AG04450 (cell line): Measurements from ENCODE around the gene ZC3H12C. TPM values are rescaled to one million over a fixed set of nuclear protein-coding genes. Genes with fewer than 3 reads are reported as not detected.

Experiments used
- CTCF ChIA-PET: fragments of 300-600, 350-600 bp; formaldehyde crosslinking; extraction: SDS; loops from one replicate; lab custom pipeline; 2022; ENCODE audit warnings: antibody characterized with exemption, inconsistent platforms; lab: Charles Lee
- POLR2A ChIA-PET: fragments of 350-600 bp; formaldehyde crosslinking; extraction: SDS; loops from one replicate; lab custom pipeline; 2021; ENCODE audit warnings: antibody characterized with exemption, inconsistent platforms; lab: Yijun Ruan, JAX
- DNase-seq: peaks from one replicate; pipeline ENCODE4 v3.0.0-alpha.2; 2011; ENCODE audit warnings: low read depth, low spot score
- H3K27ac ChIP-seq: one replicate; pipeline ENCODE4 v1.5.1; 2012; ENCODE audit warnings: low read depth, low read length, control low read depth
- H3K27me3 ChIP-seq: one replicate; pipeline ENCODE4 v1.6.0; 2012; ENCODE audit warnings: low read length; ENCODE audit not compliant: control insufficient read depth, insufficient read depth
- H3K4me3 ChIP-seq: 2 replicates; pipeline ENCODE4 v1.5.1; 2011; ENCODE audit warnings: mild to moderate bottlenecking, low read depth, low read length, control low read depth
- H3K9me3 ChIP-seq: 2 replicates; pipeline ENCODE4 v1.5.1; 2012; ENCODE audit warnings: low read length; ENCODE audit not compliant: control insufficient read depth, insufficient read depth
- polyA plus RNA-seq: library from polyadenylated mRNA; depleted of rRNA; stranded (reverse); fragments of >200 nt; gene quantifications from 2 replicates; pipeline ENCODE4 v1.2.3, GENCODE V29; 2011
- TF ChIP-seq, protein P1 (sequence below): IDR thresholded peaks from 2 replicates; pipeline ENCODE4 v1.5.1; 2011; ENCODE audit warnings: low read depth, low read length, control low read depth, inconsistent platforms

The ZC3H12C gene
- polyA plus RNA-seq, 1 experiment, result 10.9 TPM

DNA sequence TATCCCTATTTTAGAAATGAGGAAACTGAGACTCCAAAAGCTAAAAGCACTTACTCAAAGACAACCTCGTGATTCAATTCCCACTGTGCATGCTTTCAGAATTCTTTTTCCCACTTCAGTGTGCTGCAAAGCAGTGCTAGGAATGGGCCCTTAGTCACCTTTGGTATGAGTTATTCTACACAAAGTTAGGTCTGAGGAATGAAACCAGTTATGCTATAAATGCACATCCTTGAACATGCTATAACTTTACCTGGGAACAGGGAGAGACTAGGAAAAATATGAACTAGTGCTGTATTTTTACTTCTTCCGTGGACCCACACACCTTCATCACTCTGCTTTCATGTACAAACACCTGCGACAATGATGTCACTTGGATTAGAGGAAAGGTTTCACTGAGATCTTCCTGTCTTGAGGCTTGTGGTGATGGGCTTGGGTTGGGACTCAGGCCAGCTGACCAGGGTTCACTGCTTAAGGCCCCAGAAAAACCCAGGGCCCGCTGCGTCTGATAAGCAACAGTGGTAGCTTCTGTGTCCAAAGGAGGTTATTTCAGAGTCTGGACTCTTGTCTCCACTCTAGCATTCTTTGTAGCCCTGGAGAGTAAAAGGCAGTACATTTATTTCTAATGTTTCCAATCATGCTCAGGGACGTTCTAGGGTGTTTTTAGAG lies 81.6 kb downstream of the ZC3H12C start:
- Histone ChIP-seq H3K4me3 (no peak overlapping the region), H3K27ac (no peak overlapping the region), H3K9me3 (no peaks in the 10 kb centered on the region), H3K27me3 (no peaks in the 10 kb centered on the region)
- POLR2A ChIA-PET, result no interaction called here
- CTCF ChIA-PET, result interaction anchor here (0.6 to 3.5 kb wide), 7 partner anchors 9 to 1260 kb away, joined by 3 to 18 read pairs (median 4); no protein-coding TSS in a partner anchor
- TF ChIP-seq, protein P1, sequence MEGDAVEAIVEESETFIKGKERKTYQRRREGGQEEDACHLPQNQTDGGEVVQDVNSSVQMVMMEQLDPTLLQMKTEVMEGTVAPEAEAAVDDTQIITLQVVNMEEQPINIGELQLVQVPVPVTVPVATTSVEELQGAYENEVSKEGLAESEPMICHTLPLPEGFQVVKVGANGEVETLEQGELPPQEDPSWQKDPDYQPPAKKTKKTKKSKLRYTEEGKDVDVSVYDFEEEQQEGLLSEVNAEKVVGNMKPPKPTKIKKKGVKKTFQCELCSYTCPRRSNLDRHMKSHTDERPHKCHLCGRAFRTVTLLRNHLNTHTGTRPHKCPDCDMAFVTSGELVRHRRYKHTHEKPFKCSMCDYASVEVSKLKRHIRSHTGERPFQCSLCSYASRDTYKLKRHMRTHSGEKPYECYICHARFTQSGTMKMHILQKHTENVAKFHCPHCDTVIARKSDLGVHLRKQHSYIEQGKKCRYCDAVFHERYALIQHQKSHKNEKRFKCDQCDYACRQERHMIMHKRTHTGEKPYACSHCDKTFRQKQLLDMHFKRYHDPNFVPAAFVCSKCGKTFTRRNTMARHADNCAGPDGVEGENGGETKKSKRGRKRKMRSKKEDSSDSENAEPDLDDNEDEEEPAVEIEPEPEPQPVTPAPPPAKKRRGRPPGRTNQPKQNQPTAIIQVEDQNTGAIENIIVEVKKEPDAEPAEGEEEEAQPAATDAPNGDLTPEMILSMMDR, result no peak
- no peak for DNase-seq

- DNase-seq, result no peak
- Histone ChIP-seq H3K9me3 (no peaks in the 10 kb centered on the region), H3K27ac (no peak overlapping the region), H3K4me3 (no peak overlapping the region), H3K27me3 (no peaks in the 10 kb centered on the region)
- ChIA-PET POLR2A (no interaction called here), CTCF (interaction anchor here (0.6 to 1.2 kb wide), 3 partner anchors 238 to 1247 kb away, joined by 3 read pairs; no protein-coding TSS in a partner anchor)
- TF ChIP-seq, protein P1, result no peak
Measured at GRCh38 chr11:110176366-110177085, 83.3 kb downstream of the ZC3H12C start.

DNA sequence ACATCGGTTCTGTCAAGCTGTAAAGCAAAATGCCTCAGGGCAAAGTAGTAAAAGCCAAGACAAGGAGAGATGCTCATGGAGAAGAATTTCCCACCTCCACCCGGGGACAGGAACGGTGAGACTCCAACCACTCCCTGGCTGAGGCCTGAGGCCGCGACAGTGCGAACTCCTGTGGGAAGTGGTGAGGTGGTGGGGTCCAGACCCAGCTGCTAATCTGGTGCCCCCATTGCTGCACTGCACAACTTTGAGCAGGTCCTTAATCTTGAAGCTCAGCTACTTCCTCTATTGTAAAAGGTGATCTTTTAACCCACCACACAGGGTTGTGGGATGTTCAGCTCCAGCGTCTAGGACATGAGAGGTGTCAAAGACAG lies 83.9 kb downstream of the ZC3H12C start:
- TF ChIP-seq, protein P1, result no peak
- H3K9me3 ChIP-seq, result no peaks in the 10 kb centered on the region
- POLR2A ChIA-PET, result no interaction called here
- no peaks in the 10 kb centered on the region for H3K27me3 ChIP-seq
- no peak overlapping the region for H3K27ac ChIP-seq
- CTCF ChIA-PET, result interaction anchor here (0.9 to 1.2 kb wide), 2 partner anchors 324 to 1247 kb away, joined by 3 read pairs; no protein-coding TSS in a partner anchor
- no peak for DNase-seq
- no peak overlapping the region for H3K4me3 ChIP-seq

- POLR2A ChIA-PET, result interaction anchor here (0.7 kb wide), 1 partner anchor 203 kb away, joined by 5 read pairs; no protein-coding TSS in a partner anchor
Measured at GRCh38 chr11:110179064-110179463, 85.9 kb downstream of the ZC3H12C start.

More at GRCh38 chr11:110179064-110179463, 85.9 kb downstream of the ZC3H12C start:
- H3K27me3 ChIP-seq, result no peaks in the 10 kb centered on the region
- H3K9me3 ChIP-seq, result no peaks in the 10 kb centered on the region
- TF ChIP-seq, protein P1, result no peak
- no peak overlapping the region for H3K4me3 ChIP-seq
- no peak for DNase-seq
- no peak overlapping the region for H3K27ac ChIP-seq
- CTCF ChIA-PET, result no interaction called here
